Measurements from ENCODE around the gene SATB2. TPM values are rescaled to one million over a fixed set of nuclear protein-coding genes. Genes with fewer than 3 reads are reported as not detected.
A peak's percentile ranks its signal among the peaks of the same experiment; 100 is the strongest.

SATB2 gene
- total RNA-seq, 6 experiments from 2014 or later: 3.3 to 8.5 (median 6.0) TPM

DNA sequence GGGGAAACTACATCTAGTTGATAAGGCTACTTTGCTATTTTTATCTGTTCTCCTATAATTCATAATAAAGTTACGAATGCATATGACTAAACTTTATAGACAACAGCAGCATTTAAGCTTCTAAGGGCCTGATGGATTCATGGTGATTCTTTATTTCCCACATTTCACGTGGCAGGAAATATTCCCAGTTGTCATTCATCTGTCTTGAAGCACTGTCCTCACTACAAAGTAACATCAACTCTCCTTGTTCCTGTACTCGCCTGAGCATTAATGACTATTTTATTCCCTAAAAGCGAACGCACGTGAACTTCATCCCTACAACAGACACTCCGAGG is 2.6 kb downstream of the SATB2 start:
- intact Hi-C loops (cut with DNase I): no loop called here
- peaks cover 0 to 22% (median 6%) of the 10 kb centered on the region in 4 donors for H3K4me1 ChIP-seq
- DNase-seq (no peak), ATAC-seq (no peak)
- no peaks in the 10 kb centered on the region for H3K36me3 ChIP-seq
- no peaks in the 10 kb centered on the region for H3K9me3 ChIP-seq
- peaks cover 0 to 4% of the 10 kb centered on the region in 2 donors for H3K27me3 ChIP-seq
- 19% methylated on average over 7 of the region's 7 CpGs for WGBS (ENCODE audit: insufficient coverage, low coverage, low lambda C conversion rate, missing lambda C conversion rate)
- H3K27ac ChIP-seq: no peak overlapping the region
- TF ChIP-seq POLR2A (IDR thresholded peaks at IDR 0.05) (no peak), CTCF (IDR thresholded peaks at IDR 0.05) (no peak)
- peak overlapping the region; percentile 35 to 53 (median 36) for H3K4me3 ChIP-seq

GRCh38 chr2:199452991-199453379 is 4.8 kb downstream of the SATB2 start:
- H3K36me3 ChIP-seq: no peaks in the 10 kb centered on the region
- ATAC-seq (no peak), DNase-seq (no peak)
- H3K27me3 ChIP-seq: peaks cover 0 to 4% of the 10 kb centered on the region in 2 donors
- peaks cover 0 to 17% (median 6%) of the 10 kb centered on the region in 4 donors for H3K4me1 ChIP-seq
- H3K4me3 ChIP-seq: no peak overlapping the region
- H3K27ac ChIP-seq: no peak overlapping the region
- no peaks in the 10 kb centered on the region for H3K9me3 ChIP-seq
- intact Hi-C loops (cut with DNase I): no loop called here
- no peak for TF ChIP-seq CTCF (IDR thresholded peaks at IDR 0.05)
- TF ChIP-seq POLR2A (IDR thresholded peaks at IDR 0.05): no peak

DNA sequence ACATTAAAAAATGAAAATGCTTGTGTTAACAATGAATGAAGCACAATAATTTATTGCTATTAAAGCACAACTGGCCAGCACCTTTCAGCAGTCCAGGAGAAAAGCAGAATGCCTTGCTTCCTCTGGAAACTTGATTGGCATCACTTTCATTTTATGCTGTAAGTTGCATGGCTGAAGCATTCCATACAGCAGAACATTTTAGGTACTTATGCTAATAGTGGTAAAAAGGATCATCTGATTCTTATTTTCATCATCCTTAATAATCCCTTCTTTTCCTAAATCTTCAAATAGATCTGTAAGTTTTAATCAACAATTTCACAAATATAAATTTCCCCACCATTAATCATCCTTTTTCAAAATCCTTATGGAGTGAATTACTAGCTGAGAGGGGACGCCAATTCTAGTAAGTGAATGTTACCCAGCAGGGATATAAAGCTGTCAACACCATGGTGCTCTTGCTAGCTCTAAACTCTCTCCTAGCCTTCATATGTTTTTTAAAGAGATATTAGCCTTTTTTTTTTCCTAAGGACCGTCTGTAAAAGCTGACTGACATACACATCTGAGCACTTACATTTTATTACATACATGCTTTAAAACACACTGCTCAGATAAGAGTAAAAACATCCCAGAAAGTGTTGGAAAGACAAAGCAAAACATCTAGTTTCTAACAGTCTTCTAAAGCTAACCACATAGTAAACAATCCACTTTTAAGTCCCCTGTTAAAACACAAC is 5.3 kb downstream of the SATB2 start:
- H3K27me3 ChIP-seq: peaks cover 0 to 4% of the 10 kb centered on the region in 2 donors
- DNase-seq: no peak
- intact Hi-C loops (cut with DNase I): no loop called here

GRCh38 chr2:199449956-199450355 is 7.8 kb downstream of the SATB2 start:
- WGBS (ENCODE audit: insufficient coverage, low coverage, low lambda C conversion rate, missing lambda C conversion rate): 81% methylated on average over 3 of the region's 3 CpGs
- DNase-seq (no peak), ATAC-seq (no peak)
- no peaks in the 10 kb centered on the region for H3K9me3 ChIP-seq
- TF ChIP-seq CTCF (IDR thresholded peaks at IDR 0.05): no peak
- intact Hi-C loops (cut with DNase I): no loop called here
- no peaks in the 10 kb centered on the region for H3K27me3 ChIP-seq
- H3K4me1 ChIP-seq: no peaks in the 10 kb centered on the region
- H3K4me3 ChIP-seq: no peak overlapping the region
- no peak overlapping the region for H3K27ac ChIP-seq
- no peaks in the 10 kb centered on the region for H3K36me3 ChIP-seq

More for the DNA sequence above, 5.3 kb downstream of the SATB2 start:
- no peak for ATAC-seq
- no peaks in the 10 kb centered on the region for H3K9me3 ChIP-seq
- no peak overlapping the region for H3K4me3 ChIP-seq
- TF ChIP-seq CTCF (IDR thresholded peaks at IDR 0.05) (no peak), POLR2A (IDR thresholded peaks at IDR 0.05) (no peak)
- WGBS (ENCODE audit: insufficient coverage, low coverage, low lambda C conversion rate, missing lambda C conversion rate): 92% methylated on average over 2 of the region's 2 CpGs
- H3K27ac ChIP-seq: no peak overlapping the region
- H3K4me1 ChIP-seq: peaks cover 0 to 14% (median 6%) of the 10 kb centered on the region in 4 donors
- H3K36me3 ChIP-seq: no peaks in the 10 kb centered on the region

- H3K27me3 ChIP-seq: no peaks in the 10 kb centered on the region
- no peak for TF ChIP-seq POLR2A (IDR thresholded peaks at IDR 0.05)
- TF ChIP-seq CTCF (IDR thresholded peaks at IDR 0.05): no peak
- 93% methylated on average over 1 of the region's 1 CpG for WGBS (ENCODE audit: insufficient coverage, low coverage, low lambda C conversion rate, missing lambda C conversion rate)
These were observed 8.3 kb downstream of the SATB2 start for GRCh38 chr2:199449455-199449854.

More at GRCh38 chr2:199449455-199449854, 8.3 kb downstream of the SATB2 start:
- Histone ChIP-seq H3K36me3 (no peaks in the 10 kb centered on the region), H3K4me1 (no peaks in the 10 kb centered on the region), H3K27ac (no peak overlapping the region), H3K4me3 (no peak overlapping the region), H3K9me3 (no peaks in the 10 kb centered on the region)
- no peak for DNase-seq
- no peak for ATAC-seq
- intact Hi-C loops (cut with DNase I): no loop called here

Data from right lobe of liver (tissue), 6 donors.